GM23338 (cell line): ENCODE results near the gene MGLL. TPM values are rescaled to one million over a fixed set of nuclear protein-coding genes. Genes with fewer than 3 reads are reported as not detected.

ENCODE experiments used
- ATAC-seq: fragments of 200-7000 bp; cut with Tn5 transposase; 3 replicates; pipeline ENCODE4 v1.9.1; 2020
- DNase-seq: peaks from one replicate; pipeline ENCODE4 v3.0.0-alpha.2; 2015; ENCODE audit warnings: low spot score
- H2AFZ ChIP-seq: fragments of 200-600 bp; sonication (generic); 2 replicates; pipeline ENCODE4 v1.8.0; 2016; ENCODE audit warnings: antibody characterized with exemption, mild to moderate bottlenecking, moderate library complexity
- H3F3A ChIP-seq: fragments of 200-600 bp; sonication (generic); replicated peaks from 2 replicates; pipeline ENCODE4 v1.8.0; 2017; ENCODE audit warnings: antibody characterized with exemption, mixed run types, low read depth
- H3K27ac ChIP-seq: fragments of 200-600 bp; sonication (generic); 2 replicates; pipeline ENCODE4 v1.6.1; 2016; ENCODE audit warnings: low read depth
- H3K27me3 ChIP-seq: fragments of 200-600 bp; sonication (generic); 2 replicates; pipeline ENCODE4 v1.8.0; 2016; ENCODE audit warnings: mild to moderate bottlenecking, mixed run types, moderate library complexity; ENCODE audit not compliant: insufficient read depth
- H3K36me3 ChIP-seq: fragments of 200-600 bp; sonication (generic); 2 replicates; pipeline ENCODE4 v1.8.0; 2016; ENCODE audit warnings: mild to moderate bottlenecking; ENCODE audit not compliant: insufficient read depth
- H3K4me1 ChIP-seq: fragments of 200-600 bp; sonication (generic); 2 replicates; pipeline ENCODE4 v1.8.0; 2016; ENCODE audit warnings: mild to moderate bottlenecking, moderate library complexity; ENCODE audit not compliant: insufficient read depth
- H3K4me2 ChIP-seq: fragments of 200-600 bp; sonication (generic); 2 replicates; pipeline ENCODE4 v1.7.1; 2017; ENCODE audit warnings: mixed run types
- H3K4me3 ChIP-seq: fragments of 200-600 bp; sonication (generic); 2 replicates; pipeline ENCODE4 v1.6.1; 2016; ENCODE audit warnings: mixed run types
- H3K79me2 ChIP-seq: fragments of 200-600 bp; sonication (generic); replicated peaks from 2 replicates; pipeline ENCODE4 v1.8.0; 2017; ENCODE audit warnings: mild to moderate bottlenecking; ENCODE audit not compliant: insufficient read depth
- H3K9me2 ChIP-seq: fragments of 200-600 bp; sonication (generic); 2 replicates; pipeline ENCODE4 v1.8.0; 2017; ENCODE audit not compliant: insufficient read depth
- H4K20me1 ChIP-seq: fragments of 200-600 bp; sonication (generic); replicated peaks from 2 replicates; pipeline ENCODE4 v1.8.0; 2017; ENCODE audit warnings: mild to moderate bottlenecking; ENCODE audit not compliant: insufficient read depth
- H3K27ac Mint-ChIP-seq: 2 replicates; pipeline ENCODE4 v1.8.0; 2020; ENCODE audit warnings: inconsistent platforms, mild to moderate bottlenecking, moderate library complexity, mixed read lengths
- H3K27me3 Mint-ChIP-seq: 3 replicates; pipeline ENCODE4 v1.8.0; 2022; ENCODE audit warnings: low read depth, mild to moderate bottlenecking, moderate library complexity, mixed read lengths, inconsistent platforms; ENCODE audit not compliant: insufficient read depth, poor library complexity
- H3K36me3 Mint-ChIP-seq: 3 replicates; pipeline ENCODE4 v1.8.0; 2021; ENCODE audit warnings: low read depth, mild to moderate bottlenecking, inconsistent platforms, moderate library complexity, mixed read lengths
- H3K4me1 Mint-ChIP-seq: 3 replicates; pipeline ENCODE4 v1.8.0; 2020; ENCODE audit warnings: mild to moderate bottlenecking, inconsistent platforms, mixed read lengths
- H3K4me3 Mint-ChIP-seq: 3 replicates; pipeline ENCODE4 v1.8.0; 2021; ENCODE audit warnings: moderate library complexity, mild to moderate bottlenecking, inconsistent platforms, mixed read lengths
- H3K9me3 Mint-ChIP-seq: 3 replicates; pipeline ENCODE4 v1.8.0; 2020; ENCODE audit warnings: moderate library complexity, mild to moderate bottlenecking, inconsistent platforms, mixed read lengths
- CREB1 ChIP-seq: fragments of 250-450 bp; sonication (Bioruptor Pico); IDR thresholded peaks from 2 replicates; pipeline ENCODE4 v1.5.0; 2020; ENCODE audit warnings: low read depth, mild to moderate bottlenecking, moderate library complexity
- EZH2 ChIP-seq: fragments of 200-600 bp; sonication (generic); IDR thresholded peaks from one replicate; pipeline ENCODE4 v1.8.0; 2017; ENCODE audit warnings: antibody characterized with exemption, mild to moderate bottlenecking, low read depth; ENCODE audit not compliant: unreplicated experiment
- EZH2phosphoT487 ChIP-seq: fragments of 200-600 bp; sonication (generic); IDR thresholded peaks from one replicate; pipeline ENCODE4 v1.8.1; 2018; ENCODE audit warnings: antibody characterized with exemption; ENCODE audit not compliant: unreplicated experiment
- JUNB ChIP-seq: IDR thresholded peaks from one replicate; pipeline ENCODE4 v1.6.1; 2016; ENCODE audit warnings: antibody characterized with exemption; ENCODE audit not compliant: unreplicated experiment
- NANOG ChIP-seq: IDR thresholded peaks from 2 replicates; pipeline ENCODE4 v1.6.1; 2016; ENCODE audit warnings: antibody characterized with exemption, borderline replicate concordance
- POLR2AphosphoS5 ChIP-seq: IDR thresholded peaks from 2 replicates; pipeline ENCODE4 v1.6.1; 2016; ENCODE audit warnings: antibody characterized with exemption, low read depth
- STAT1 ChIP-seq: IDR thresholded peaks from one replicate; pipeline ENCODE4 v1.6.1; 2016; ENCODE audit warnings: antibody characterized with exemption; ENCODE audit not compliant: unreplicated experiment
- ZNF114 ChIP-seq: fragments of 250-450 bp; sonication (Bioruptor Pico); IDR thresholded peaks from 2 replicates; pipeline ENCODE4 v1.5.0; 2020; ENCODE audit warnings: mild to moderate bottlenecking, moderate library complexity
- ZNF331 ChIP-seq: fragments of 250-450 bp; sonication (Bioruptor Pico); IDR thresholded peaks from 2 replicates; pipeline ENCODE4 v1.5.0; 2020; ENCODE audit warnings: low read depth, mild to moderate bottlenecking, moderate library complexity
- polyA plus RNA-seq: library from polyadenylated mRNA; unstranded; fragments of >200 nt; fragmentation: Nextera tagmentation; extraction: Ambion mirVana; gene quantifications from 2 replicates; pipeline ENCODE4 v1.2.1, GENCODE V29; 2016
- total RNA-seq: library from RNA; depleted of rRNA; stranded (reverse); fragments of >200 nt; shearing (Covaris generic); gene quantifications from 2 replicates; pipeline ENCODE4 v1.2.3, GENCODE V29; 2014
- TF ChIP-seq, protein P1 (sequence below): fragments of 250-450 bp; sonication (Bioruptor Pico); IDR thresholded peaks from 2 replicates; pipeline ENCODE4 v1.5.0; 2020; ENCODE audit warnings: mild to moderate bottlenecking, moderate library complexity

Gene MGLL
- total and polyA plus RNA-seq, 2 experiments from 2014 or later = 0.71 to 0.83 TPM

DNA sequence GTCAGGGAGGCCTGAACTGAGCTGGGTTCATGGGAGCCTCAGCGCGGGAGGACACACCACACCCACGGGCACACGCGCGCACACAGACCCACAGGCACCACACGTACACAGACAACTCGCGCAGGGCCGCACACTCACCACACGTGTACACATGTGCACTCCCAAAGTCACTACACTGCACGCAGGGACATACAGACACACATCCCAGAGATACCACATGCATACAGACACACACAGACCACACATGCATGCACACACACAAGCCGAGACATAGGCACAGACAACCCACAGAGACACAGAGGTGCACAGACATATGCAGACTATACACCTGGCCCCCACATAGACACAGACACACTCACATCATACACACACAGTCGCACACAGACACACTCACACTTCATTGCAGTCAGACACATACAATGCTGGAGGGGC is 1.1 kb upstream of the MGLL start:
- peaks cover 27% of the 10 kb centered on the region for H3K27me3 Mint-ChIP-seq
- Histone ChIP-seq H4K20me1 (no peaks in the 10 kb centered on the region), H2AFZ (no peak overlapping the region), H3F3A (no peaks in the 10 kb centered on the region), H3K27ac (no peak overlapping the region), H3K36me3 (no peaks in the 10 kb centered on the region), H3K4me1 (peaks cover 34% of the 10 kb centered on the region), H3K4me3 (no peak overlapping the region; the same call in 1 of the 2 replicates), H3K9me2 (peaks cover 3% of the 10 kb centered on the region; the same call in 1 of the 2 replicates), H3K79me2 (no peaks in the 10 kb centered on the region), H3K4me2 (peak overlapping the region; percentile 62; the same call in 1 of the 2 replicates), H3K27me3 (peaks cover 29% of the 10 kb centered on the region)
- DNase-seq = no peak
- TF ChIP-seq NANOG (no peak), EZH2 (peak; percentile 22)
- peaks cover 27% of the 10 kb centered on the region for H3K4me1 Mint-ChIP-seq
- peak overlapping the region; percentile 66 for H3K4me3 Mint-ChIP-seq
- peaks cover 9% of the 10 kb centered on the region; the same call in 2 of the 3 replicates for H3K9me3 Mint-ChIP-seq
- H3K36me3 Mint-ChIP-seq = peaks cover 4% of the 10 kb centered on the region; the same call in 1 of the 3 replicates
- no peak overlapping the region for H3K27ac Mint-ChIP-seq
- ATAC-seq = no peak

GRCh38 chr3:127822682-127823425 is 539 bp upstream of the MGLL start:
- H3K27me3 Mint-ChIP-seq = peaks cover 31% of the 10 kb centered on the region
- H2AFZ ChIP-seq = peak overlapping the region; percentile 99
- H3K27me3 ChIP-seq = peaks cover 29% of the 10 kb centered on the region
- H3K79me2 ChIP-seq = no peaks in the 10 kb centered on the region
- H3K27ac ChIP-seq = no peak overlapping the region
- peaks cover 1% of the 10 kb centered on the region; the same call in 1 of the 3 replicates for H3K36me3 Mint-ChIP-seq
- no peak overlapping the region for H3K27ac Mint-ChIP-seq
- H3K4me2 ChIP-seq = peak overlapping the region; percentile 96
- TF ChIP-seq EZH2 (peak; percentile 36), ZNF114 (CRISPR knock-in tag) (no peak)
- H3K4me1 Mint-ChIP-seq = peaks cover 27% of the 10 kb centered on the region
- H3F3A ChIP-seq = no peaks in the 10 kb centered on the region
- H4K20me1 ChIP-seq = no peaks in the 10 kb centered on the region
- DNase-seq (peak; percentile 30), ATAC-seq (peak; percentile 53)
- peak overlapping the region; percentile 85 for H3K4me3 Mint-ChIP-seq
- H3K9me2 ChIP-seq = peaks cover 3% of the 10 kb centered on the region; the same call in 1 of the 2 replicates
- H3K4me3 ChIP-seq = peak overlapping the region; percentile 86
- H3K4me1 ChIP-seq = peaks cover 34% of the 10 kb centered on the region
- no peaks in the 10 kb centered on the region for H3K36me3 ChIP-seq
- H3K9me3 Mint-ChIP-seq = peaks cover 3% of the 10 kb centered on the region; the same call in 2 of the 3 replicates

GRCh38 chr3:127821394-127821793 is 921 bp downstream of the MGLL start:
- H3K4me1 Mint-ChIP-seq = peaks cover 27% of the 10 kb centered on the region
- H3K79me2 ChIP-seq = no peaks in the 10 kb centered on the region
- no peak overlapping the region for H3K27ac Mint-ChIP-seq
- H3K9me3 Mint-ChIP-seq = no peaks in the 10 kb centered on the region
- H3K4me3 ChIP-seq = peak overlapping the region; percentile 86; the same call in 1 of the 2 replicates
- no peak for ATAC-seq
- peak overlapping the region; percentile 57; the same call in 1 of the 2 replicates for H3K4me2 ChIP-seq
- H3K27ac ChIP-seq = no peak overlapping the region
- H3K4me3 Mint-ChIP-seq = peak overlapping the region; percentile 85; the same call in 2 of the 3 replicates
- peaks cover under 1% of the 10 kb centered on the region; the same call in 1 of the 2 replicates for H3K9me2 ChIP-seq
- H3K36me3 Mint-ChIP-seq = no peaks in the 10 kb centered on the region
- H4K20me1 ChIP-seq = no peaks in the 10 kb centered on the region
- H3K36me3 ChIP-seq = no peaks in the 10 kb centered on the region
- no peaks in the 10 kb centered on the region for H3F3A ChIP-seq
- H2AFZ ChIP-seq = no peak overlapping the region
- H3K27me3 Mint-ChIP-seq = peaks cover 34% of the 10 kb centered on the region
- no peak for DNase-seq
- peaks cover 29% of the 10 kb centered on the region for H3K27me3 ChIP-seq
- peaks cover 34% of the 10 kb centered on the region for H3K4me1 ChIP-seq
- TF ChIP-seq NANOG = no peak
- TF ChIP-seq ZNF331 (CRISPR knock-in tag) = no peak
- TF ChIP-seq POLR2AphosphoS5 = no peak
- no peak for TF ChIP-seq CREB1
- TF ChIP-seq ZNF114 (CRISPR knock-in tag) = no peak
- TF ChIP-seq JUNB = no peak
- TF ChIP-seq, protein P1, sequence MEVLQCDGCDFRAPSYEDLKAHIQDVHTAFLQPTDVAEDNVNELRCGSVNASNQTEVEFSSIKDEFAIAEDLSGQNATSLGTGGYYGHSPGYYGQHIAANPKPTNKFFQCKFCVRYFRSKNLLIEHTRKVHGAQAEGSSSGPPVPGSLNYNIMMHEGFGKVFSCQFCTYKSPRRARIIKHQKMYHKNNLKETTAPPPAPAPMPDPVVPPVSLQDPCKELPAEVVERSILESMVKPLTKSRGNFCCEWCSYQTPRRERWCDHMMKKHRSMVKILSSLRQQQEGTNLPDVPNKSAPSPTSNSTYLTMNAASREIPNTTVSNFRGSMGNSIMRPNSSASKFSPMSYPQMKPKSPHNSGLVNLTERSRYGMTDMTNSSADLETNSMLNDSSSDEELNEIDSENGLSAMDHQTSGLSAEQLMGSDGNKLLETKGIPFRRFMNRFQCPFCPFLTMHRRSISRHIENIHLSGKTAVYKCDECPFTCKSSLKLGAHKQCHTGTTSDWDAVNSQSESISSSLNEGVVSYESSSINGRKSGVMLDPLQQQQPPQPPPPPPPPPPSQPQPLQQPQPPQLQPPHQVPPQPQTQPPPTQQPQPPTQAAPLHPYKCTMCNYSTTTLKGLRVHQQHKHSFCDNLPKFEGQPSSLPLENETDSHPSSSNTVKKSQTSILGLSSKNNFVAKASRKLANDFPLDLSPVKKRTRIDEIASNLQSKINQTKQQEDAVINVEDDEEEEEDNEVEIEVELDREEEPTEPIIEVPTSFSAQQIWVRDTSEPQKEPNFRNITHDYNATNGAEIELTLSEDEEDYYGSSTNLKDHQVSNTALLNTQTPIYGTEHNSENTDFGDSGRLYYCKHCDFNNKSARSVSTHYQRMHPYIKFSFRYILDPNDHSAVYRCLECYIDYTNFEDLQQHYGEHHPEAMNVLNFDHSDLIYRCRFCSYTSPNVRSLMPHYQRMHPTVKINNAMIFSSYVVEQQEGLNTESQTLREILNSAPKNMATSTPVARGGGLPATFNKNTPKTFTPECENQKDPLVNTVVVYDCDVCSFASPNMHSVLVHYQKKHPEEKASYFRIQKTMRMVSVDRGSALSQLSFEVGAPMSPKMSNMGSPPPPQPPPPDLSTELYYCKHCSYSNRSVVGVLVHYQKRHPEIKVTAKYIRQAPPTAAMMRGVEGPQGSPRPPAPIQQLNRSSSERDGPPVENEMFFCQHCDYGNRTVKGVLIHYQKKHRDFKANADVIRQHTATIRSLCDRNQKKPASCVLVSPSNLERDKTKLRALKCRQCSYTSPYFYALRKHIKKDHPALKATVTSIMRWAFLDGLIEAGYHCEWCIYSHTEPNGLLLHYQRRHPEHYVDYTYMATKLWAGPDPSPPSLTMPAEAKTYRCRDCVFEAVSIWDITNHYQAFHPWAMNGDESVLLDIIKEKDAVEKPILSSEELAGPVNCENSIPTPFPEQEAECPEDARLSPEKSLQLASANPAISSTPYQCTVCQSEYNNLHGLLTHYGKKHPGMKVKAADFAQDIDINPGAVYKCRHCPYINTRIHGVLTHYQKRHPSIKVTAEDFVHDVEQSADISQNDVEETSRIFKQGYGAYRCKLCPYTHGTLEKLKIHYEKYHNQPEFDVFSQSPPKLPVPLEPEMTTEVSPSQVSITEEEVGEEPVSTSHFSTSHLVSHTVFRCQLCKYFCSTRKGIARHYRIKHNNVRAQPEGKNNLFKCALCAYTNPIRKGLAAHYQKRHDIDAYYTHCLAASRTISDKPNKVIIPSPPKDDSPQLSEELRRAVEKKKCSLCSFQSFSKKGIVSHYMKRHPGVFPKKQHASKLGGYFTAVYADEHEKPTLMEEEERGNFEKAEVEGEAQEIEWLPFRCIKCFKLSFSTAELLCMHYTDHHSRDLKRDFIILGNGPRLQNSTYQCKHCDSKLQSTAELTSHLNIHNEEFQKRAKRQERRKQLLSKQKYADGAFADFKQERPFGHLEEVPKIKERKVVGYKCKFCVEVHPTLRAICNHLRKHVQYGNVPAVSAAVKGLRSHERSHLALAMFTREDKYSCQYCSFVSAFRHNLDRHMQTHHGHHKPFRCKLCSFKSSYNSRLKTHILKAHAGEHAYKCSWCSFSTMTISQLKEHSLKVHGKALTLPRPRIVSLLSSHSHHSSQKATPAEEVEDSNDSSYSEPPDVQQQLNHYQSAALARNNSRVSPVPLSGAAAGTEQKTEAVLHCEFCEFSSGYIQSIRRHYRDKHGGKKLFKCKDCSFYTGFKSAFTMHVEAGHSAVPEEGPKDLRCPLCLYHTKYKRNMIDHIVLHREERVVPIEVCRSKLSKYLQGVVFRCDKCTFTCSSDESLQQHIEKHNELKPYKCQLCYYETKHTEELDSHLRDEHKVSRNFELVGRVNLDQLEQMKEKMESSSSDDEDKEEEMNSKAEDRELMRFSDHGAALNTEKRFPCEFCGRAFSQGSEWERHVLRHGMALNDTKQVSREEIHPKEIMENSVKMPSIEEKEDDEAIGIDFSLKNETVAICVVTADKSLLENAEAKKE (CRISPR knock-in tag) = no peak
- no peak for TF ChIP-seq EZH2phosphoT487
- TF ChIP-seq STAT1 = no peak
